Measurements from ENCODE around the gene NOL12. TPM values are rescaled to one million over a fixed set of nuclear protein-coding genes. Genes with fewer than 3 reads are reported as not detected.

NOL12 gene
- total RNA-seq, 1 experiment from 2014 or later: 30.4 TPM

GRCh38 chr22:37650463-37651136 lies 35.5 kb upstream of the NOL12 start:
- no peak overlapping the region for H2BK12ac ChIP-seq (ENCODE audit: insufficient read length, low read depth, low read length)
- H3K56ac ChIP-seq (ENCODE audit: insufficient read length, low read depth, low read length): no peak overlapping the region
- H4K8ac ChIP-seq (replicated peaks; ENCODE audit: insufficient read length, low read depth, low read length): no peak overlapping the region
- no peak overlapping the region for H3K14ac ChIP-seq (ENCODE audit: insufficient read depth, low read length)
- no peak overlapping the region for H3K27ac ChIP-seq (ENCODE audit: insufficient read length, low read depth, low read length)
- H2BK5ac ChIP-seq (ENCODE audit: insufficient read length, low read length): no peak overlapping the region
- no peak overlapping the region for H2BK15ac ChIP-seq (ENCODE audit: low read depth, low read length)
- H2BK120ac ChIP-seq (ENCODE audit: low read depth, low read length, poor library complexity, severe bottlenecking): no peak overlapping the region
- Mint-ChIP-seq H3K4me1 (no peaks in the 10 kb centered on the region), H3K9me3 (no peaks in the 10 kb centered on the region), H3K27me3 (ENCODE audit: low read depth) (no peaks in the 10 kb centered on the region), H3K4me3 (no peak overlapping the region), H3K36me3 (ENCODE audit: insufficient read depth in 1 of 3, low read depth in 3 of 3) (peaks cover 10 to 70% (median 57%) of the 10 kb centered on the region in 3 experiments; a peak in 6 of 7 replicates), H3K27ac (no peak overlapping the region)
- H4K91ac ChIP-seq (ENCODE audit: insufficient read length, low read depth, low read length): no peak overlapping the region
- no peak overlapping the region for H3K18ac ChIP-seq (ENCODE audit: insufficient read length, low read depth, low read length)
- H2AK5ac ChIP-seq (ENCODE audit: insufficient read length, low read length): no peak overlapping the region
- H3K27me3 ChIP-seq (ENCODE audit: insufficient read depth, low read length): no peaks in the 10 kb centered on the region
- H2AFZ ChIP-seq (ENCODE audit: low read length): no peak overlapping the region
- TF ChIP-seq, protein P1, sequence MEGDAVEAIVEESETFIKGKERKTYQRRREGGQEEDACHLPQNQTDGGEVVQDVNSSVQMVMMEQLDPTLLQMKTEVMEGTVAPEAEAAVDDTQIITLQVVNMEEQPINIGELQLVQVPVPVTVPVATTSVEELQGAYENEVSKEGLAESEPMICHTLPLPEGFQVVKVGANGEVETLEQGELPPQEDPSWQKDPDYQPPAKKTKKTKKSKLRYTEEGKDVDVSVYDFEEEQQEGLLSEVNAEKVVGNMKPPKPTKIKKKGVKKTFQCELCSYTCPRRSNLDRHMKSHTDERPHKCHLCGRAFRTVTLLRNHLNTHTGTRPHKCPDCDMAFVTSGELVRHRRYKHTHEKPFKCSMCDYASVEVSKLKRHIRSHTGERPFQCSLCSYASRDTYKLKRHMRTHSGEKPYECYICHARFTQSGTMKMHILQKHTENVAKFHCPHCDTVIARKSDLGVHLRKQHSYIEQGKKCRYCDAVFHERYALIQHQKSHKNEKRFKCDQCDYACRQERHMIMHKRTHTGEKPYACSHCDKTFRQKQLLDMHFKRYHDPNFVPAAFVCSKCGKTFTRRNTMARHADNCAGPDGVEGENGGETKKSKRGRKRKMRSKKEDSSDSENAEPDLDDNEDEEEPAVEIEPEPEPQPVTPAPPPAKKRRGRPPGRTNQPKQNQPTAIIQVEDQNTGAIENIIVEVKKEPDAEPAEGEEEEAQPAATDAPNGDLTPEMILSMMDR (conservative IDR thresholded peaks at IDR 0.05): no peak
- no peak overlapping the region for H3K9ac ChIP-seq (ENCODE audit: extremely low read depth, insufficient read length, low read length)
- no peak for DNase-seq
- no peak overlapping the region for H3T11ph ChIP-seq (ENCODE audit: low read length)
- no peaks in the 10 kb centered on the region for H3K79me1 ChIP-seq (ENCODE audit: insufficient read depth, low read depth, low read length, poor library complexity, severe bottlenecking)
- no peak overlapping the region for H4K5ac ChIP-seq (ENCODE audit: insufficient read length, low read depth, low read length)
- no peaks in the 10 kb centered on the region for H3K23me2 ChIP-seq (ENCODE audit: insufficient read length, low read depth, low read length, poor library complexity, severe bottlenecking)
- no peak overlapping the region for H2BK20ac ChIP-seq (ENCODE audit: low read depth, low read length, poor library complexity, severe bottlenecking)
- no peak overlapping the region for H3K4me2 ChIP-seq (ENCODE audit: insufficient read depth, insufficient read length, low read length)
- H3K4me1 ChIP-seq (ENCODE audit: insufficient read depth, low read length): no peaks in the 10 kb centered on the region
- no peaks in the 10 kb centered on the region for H4K20me1 ChIP-seq (ENCODE audit: control insufficient read depth, insufficient read depth, insufficient read length)
- H3K4ac ChIP-seq (ENCODE audit: low read depth, low read length): no peak overlapping the region
- H3K9me3 ChIP-seq (ENCODE audit: control insufficient read depth, low read depth, low read length): no peaks in the 10 kb centered on the region
- WGBS (ENCODE audit: extremely low coverage, insufficient read length, low lambda C conversion rate): no CpG with 5 or more reads among the region's 17 CpGs
- no peaks in the 10 kb centered on the region for H3K79me2 ChIP-seq (ENCODE audit: insufficient read depth, low read length)
- H3K23ac ChIP-seq (ENCODE audit: insufficient read length, low read depth, low read length): no peak overlapping the region

Data from H9 (cell line).